Sigmoid colon (tissue), 7 donors: ENCODE measurements around the gene CASZ1. TPM values are rescaled to one million over a fixed set of nuclear protein-coding genes. Genes with fewer than 3 reads are reported as not detected.

Source experiments
- DNase-seq: peaks from one replicate; pipeline ENCODE4 v3.0.0-alpha.2; 2019
- H3K27ac ChIP-seq, 4 donors: fragments of 200-600 bp; sonication (generic); one replicate each; pipeline ENCODE4 v1.5.1; 2016 to 2019; ENCODE audit warnings: mild to moderate bottlenecking in 1 of 4
- H3K27me3 ChIP-seq, 3 donors: fragments of 200-600 bp; sonication (generic); one replicate each; pipeline ENCODE4 v1.5.1; 2019; ENCODE audit warnings: mild to moderate bottlenecking in 1 of 3
- H3K36me3 ChIP-seq, 4 donors: fragments of 200-600 bp; sonication (generic); one replicate each; pipeline ENCODE4 v1.5.1; 2016 to 2019
- H3K4me1 ChIP-seq, 4 donors: fragments of 200-600 bp; sonication (generic); one replicate each; pipeline ENCODE4 v1.5.1; 2017 to 2019
- H3K4me3 ChIP-seq, 4 donors: fragments of 200-600 bp; sonication (generic); one replicate each; pipeline ENCODE4 v1.5.1; 2017 to 2019; ENCODE audit warnings: mild to moderate bottlenecking in 2 of 4, moderate library complexity in 1 of 4
- H3K9me3 ChIP-seq, 4 donors: fragments of 200-600 bp in 3 of 4; sonication (generic) in 3 of 4; one replicate each; pipeline versions ENCODE4 v1.5.1 to v1.6.1; 2013 to 2019
- EP300 ChIP-seq, 4 donors: sonication (generic); formaldehyde crosslinking; IDR thresholded peaks; one replicate each; pipeline ENCODE4 v1.6.1; 2017; ENCODE audit warnings: antibody characterized with exemption in 4 of 4
- POLR2A ChIP-seq, 2 donors: fragments of 450-650 bp; IDR thresholded peaks; one replicate each; pipeline ENCODE4 v1.6.1; 2016; ENCODE audit warnings: antibody characterized with exemption in 2 of 2, mild to moderate bottlenecking in 2 of 2, moderate library complexity in 2 of 2
- POLR2AphosphoS5 ChIP-seq, 4 donors: sonication (generic); formaldehyde crosslinking; IDR thresholded peaks; one replicate each; pipeline ENCODE4 v1.6.1; 2017; ENCODE audit warnings: antibody characterized with exemption in 4 of 4
- WGBS, 2 donors: extraction: QIAGEN DNeasy Blood & Tissue Kit; methylation state at CpG; one replicate each; pipeline ENCODE4 v1.1.7; 2013; 5-methylcytosine and 5-hydroxymethylcytosine counted together
- intact Hi-C: fragments of 100-400 bp; cut with DNase I; formaldehyde crosslinking; loops from one replicate; pipeline ENCODE4 v1.15.1; 2023
- polyA plus RNA-seq, 3 donors: library from polyadenylated mRNA; stranded (reverse); fragments of 200-250 nt; gene quantifications; one replicate each; pipeline ENCODE4 v1.2.3, GENCODE V29; 2013
- total RNA-seq, 4 donors: library from RNA; depleted of rRNA; stranded (reverse); fragments of >200 nt; gene quantifications; one replicate each; pipeline ENCODE4 v1.1.0, GENCODE V29; 2016
- TF ChIP-seq, protein P1 (sequence below), 4 experiments: fragments of 450-650 bp in 3 of 4; fragments of 200-600 bp in 1 of 4; IDR thresholded peaks; one replicate each; pipeline ENCODE4 v1.5.1; 2016 to 2019; ENCODE audit warnings: antibody characterized with exemption in 4 of 4, mild to moderate bottlenecking in 3 of 4, moderate library complexity in 2 of 4
- donor health status: healthy with polysubstance abuse.
- donor health status: Bipolar disorder and iron deficiency.
- donor health status: healthy.

CASZ1 gene
- total and polyA plus RNA-seq, 7 donors = 4.2 to 47.9 (median 23.6) TPM

DNA sequence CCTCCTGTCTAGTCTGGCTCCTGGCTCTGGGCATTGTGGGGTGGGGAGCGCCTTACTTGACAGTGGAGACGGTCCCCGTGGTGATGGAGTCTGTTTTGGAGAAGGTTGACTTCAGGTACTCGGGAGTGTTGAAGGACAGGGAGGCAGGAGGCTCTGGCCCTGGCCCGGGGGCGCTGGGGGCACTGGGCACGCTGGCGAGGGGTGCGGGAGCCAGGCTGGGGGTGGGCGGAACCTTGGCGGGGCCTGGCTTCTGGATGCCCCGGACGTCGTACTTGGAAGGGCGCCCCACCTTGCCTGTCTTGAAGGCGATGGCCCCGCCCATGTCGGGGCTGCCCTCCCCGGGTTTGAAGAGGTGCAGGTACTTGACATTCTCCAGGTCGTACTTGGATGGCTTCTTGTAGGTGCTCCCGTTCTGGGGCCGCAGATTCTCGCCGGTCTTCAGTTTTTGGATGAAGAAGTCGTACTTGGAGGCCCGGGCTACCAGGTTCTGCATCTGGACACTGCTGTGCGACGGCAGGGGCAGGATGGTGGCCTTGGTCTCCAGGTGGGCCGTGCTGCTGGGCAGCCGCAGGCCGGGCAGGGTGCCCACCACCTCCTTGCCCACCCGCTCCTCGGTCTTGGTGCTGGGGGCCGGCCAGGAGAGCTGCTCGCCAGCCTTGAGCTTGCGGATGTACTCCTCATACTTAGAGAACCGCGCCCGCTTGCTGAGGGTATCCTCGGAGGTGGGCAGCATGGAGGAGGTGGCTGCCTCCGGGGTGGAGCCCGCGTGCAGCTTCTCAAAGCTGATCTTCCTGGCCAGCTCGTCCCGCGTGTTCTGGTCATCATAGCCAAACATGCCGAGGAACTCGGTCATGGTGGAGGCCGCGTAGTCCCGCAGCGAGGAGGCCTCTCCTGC lies 136.6 kb downstream of the CASZ1 start:
- peaks cover 6 to 26% (median 12%) of the 10 kb centered on the region in 4 donors for H3K36me3 ChIP-seq
- intact Hi-C loops = loop anchor here (2.0 kb wide), 1 partner anchor 31 kb away; no protein-coding TSS in a partner anchor
- peak overlapping the region in 3 of 4 donors; percentile 91 to 98 (median 96) for H3K27ac ChIP-seq
- no peaks in the 10 kb centered on the region for H3K9me3 ChIP-seq
- no peak for DNase-seq
- no peak for TF ChIP-seq POLR2AphosphoS5 (IDR thresholded peaks at IDR 0.05)
- no peak for TF ChIP-seq POLR2A (IDR thresholded peaks at IDR 0.05)
- TF ChIP-seq, protein P1, sequence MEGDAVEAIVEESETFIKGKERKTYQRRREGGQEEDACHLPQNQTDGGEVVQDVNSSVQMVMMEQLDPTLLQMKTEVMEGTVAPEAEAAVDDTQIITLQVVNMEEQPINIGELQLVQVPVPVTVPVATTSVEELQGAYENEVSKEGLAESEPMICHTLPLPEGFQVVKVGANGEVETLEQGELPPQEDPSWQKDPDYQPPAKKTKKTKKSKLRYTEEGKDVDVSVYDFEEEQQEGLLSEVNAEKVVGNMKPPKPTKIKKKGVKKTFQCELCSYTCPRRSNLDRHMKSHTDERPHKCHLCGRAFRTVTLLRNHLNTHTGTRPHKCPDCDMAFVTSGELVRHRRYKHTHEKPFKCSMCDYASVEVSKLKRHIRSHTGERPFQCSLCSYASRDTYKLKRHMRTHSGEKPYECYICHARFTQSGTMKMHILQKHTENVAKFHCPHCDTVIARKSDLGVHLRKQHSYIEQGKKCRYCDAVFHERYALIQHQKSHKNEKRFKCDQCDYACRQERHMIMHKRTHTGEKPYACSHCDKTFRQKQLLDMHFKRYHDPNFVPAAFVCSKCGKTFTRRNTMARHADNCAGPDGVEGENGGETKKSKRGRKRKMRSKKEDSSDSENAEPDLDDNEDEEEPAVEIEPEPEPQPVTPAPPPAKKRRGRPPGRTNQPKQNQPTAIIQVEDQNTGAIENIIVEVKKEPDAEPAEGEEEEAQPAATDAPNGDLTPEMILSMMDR (IDR thresholded peaks at IDR 0.05) = no peak
- no peak for TF ChIP-seq EP300 (IDR thresholded peaks at IDR 0.05)
- H3K27me3 ChIP-seq = no peaks in the 10 kb centered on the region
- WGBS, 2 donors = 92 to 95% methylated on average over 52 of the region's 52 CpGs
- peaks cover 0 to 98% (median 80%) of the 10 kb centered on the region in 4 donors for H3K4me1 ChIP-seq
- no peak overlapping the region for H3K4me3 ChIP-seq

DNA sequence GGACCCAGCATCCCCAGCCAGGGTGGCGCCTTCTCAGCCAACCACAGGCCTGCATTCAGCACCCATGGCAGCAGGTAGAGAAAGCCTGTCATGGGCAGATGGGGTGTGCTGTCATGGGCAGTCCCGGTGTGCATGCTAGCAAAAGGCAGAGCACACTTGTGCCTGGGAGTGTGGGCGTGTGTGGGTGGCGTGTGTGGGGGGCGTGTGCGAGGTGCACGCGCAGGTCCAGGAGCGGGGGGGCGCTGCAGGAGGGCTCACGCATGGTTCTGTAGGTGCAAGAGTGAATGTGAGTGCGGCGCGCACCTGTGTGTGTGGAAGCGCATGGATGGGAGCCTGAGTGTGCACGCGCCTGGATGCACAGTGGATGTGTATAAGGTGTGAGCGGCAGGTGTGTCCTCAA lies 137.2 kb downstream of the CASZ1 start:
- peak overlapping the region; percentile 81 to 98 (median 94) for H3K27ac ChIP-seq
- H3K27me3 ChIP-seq = no peaks in the 10 kb centered on the region
- 95% methylated on average over 18 of the region's 18 CpGs for WGBS, 2 donors
- TF ChIP-seq, protein P1 (IDR thresholded peaks at IDR 0.05) = no peak
- no peak for TF ChIP-seq POLR2AphosphoS5 (IDR thresholded peaks at IDR 0.05)
- TF ChIP-seq POLR2A (IDR thresholded peaks at IDR 0.05) = no peak
- no peak for TF ChIP-seq EP300 (IDR thresholded peaks at IDR 0.05)
- peaks cover 0 to 98% (median 80%) of the 10 kb centered on the region in 4 donors for H3K4me1 ChIP-seq
- H3K9me3 ChIP-seq = no peaks in the 10 kb centered on the region
- DNase-seq = no peak
- peaks cover 5 to 23% (median 7%) of the 10 kb centered on the region in 4 donors for H3K36me3 ChIP-seq
- no peak overlapping the region for H3K4me3 ChIP-seq
- intact Hi-C loops = loop anchor here (2.0 kb wide), 1 partner anchor 32 kb away; no protein-coding TSS in a partner anchor

DNA sequence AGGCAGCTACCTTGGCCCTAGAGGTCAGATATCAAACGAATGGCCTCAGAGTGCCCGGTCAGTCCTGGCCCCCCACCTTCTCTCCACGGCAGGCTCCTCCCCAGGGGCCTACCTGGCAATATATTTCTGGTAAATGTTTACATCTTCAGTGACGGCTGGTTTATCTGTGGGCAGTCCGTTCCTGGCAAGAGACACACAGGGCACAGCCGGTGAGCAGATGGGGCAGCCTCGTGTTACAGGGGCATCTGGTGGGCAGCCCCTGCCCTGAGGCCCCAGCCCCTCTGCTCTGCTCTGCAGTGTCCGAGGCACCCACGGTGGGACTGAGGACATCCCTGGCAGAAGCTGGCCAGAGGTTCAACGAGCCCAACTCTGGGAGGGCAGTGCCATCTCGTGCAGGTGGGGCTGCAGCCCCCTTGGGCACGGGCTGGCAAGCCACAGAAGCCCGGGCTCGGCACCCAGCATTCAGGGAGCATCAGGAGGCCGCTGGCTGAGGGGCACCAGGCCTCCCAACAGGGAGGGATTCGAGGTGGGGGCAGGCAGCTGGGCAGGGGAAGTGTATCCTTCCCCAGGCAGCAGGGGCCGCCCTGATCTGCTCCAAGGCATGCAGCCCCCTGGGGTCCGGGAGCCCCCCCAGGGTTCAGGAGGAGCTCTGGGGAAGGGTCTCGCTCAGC lies 137.9 kb downstream of the CASZ1 start:
- DNase-seq = no peak
- Histone ChIP-seq H3K27me3 (no peaks in the 10 kb centered on the region), H3K36me3 (peaks cover 5 to 26% (median 12%) of the 10 kb centered on the region in 4 donors), H3K4me1 (peaks cover 0 to 98% (median 80%) of the 10 kb centered on the region in 4 donors), H3K9me3 (no peaks in the 10 kb centered on the region), H3K4me3 (peak overlapping the region in 1 of 4 donors; percentile 2), H3K27ac (peak overlapping the region; percentile 81 to 98 (median 94))
- WGBS, 2 donors = 84 to 88% methylated on average over 19 of the region's 19 CpGs
- peak in 3 of 4 donors; percentile 16 to 52 (median 29) for TF ChIP-seq POLR2AphosphoS5 (IDR thresholded peaks at IDR 0.05)
- TF ChIP-seq, protein P1 (IDR thresholded peaks at IDR 0.05) = no peak
- intact Hi-C loops = loop anchor here (2.0 kb wide), 1 partner anchor 32 kb away; no protein-coding TSS in a partner anchor

DNA sequence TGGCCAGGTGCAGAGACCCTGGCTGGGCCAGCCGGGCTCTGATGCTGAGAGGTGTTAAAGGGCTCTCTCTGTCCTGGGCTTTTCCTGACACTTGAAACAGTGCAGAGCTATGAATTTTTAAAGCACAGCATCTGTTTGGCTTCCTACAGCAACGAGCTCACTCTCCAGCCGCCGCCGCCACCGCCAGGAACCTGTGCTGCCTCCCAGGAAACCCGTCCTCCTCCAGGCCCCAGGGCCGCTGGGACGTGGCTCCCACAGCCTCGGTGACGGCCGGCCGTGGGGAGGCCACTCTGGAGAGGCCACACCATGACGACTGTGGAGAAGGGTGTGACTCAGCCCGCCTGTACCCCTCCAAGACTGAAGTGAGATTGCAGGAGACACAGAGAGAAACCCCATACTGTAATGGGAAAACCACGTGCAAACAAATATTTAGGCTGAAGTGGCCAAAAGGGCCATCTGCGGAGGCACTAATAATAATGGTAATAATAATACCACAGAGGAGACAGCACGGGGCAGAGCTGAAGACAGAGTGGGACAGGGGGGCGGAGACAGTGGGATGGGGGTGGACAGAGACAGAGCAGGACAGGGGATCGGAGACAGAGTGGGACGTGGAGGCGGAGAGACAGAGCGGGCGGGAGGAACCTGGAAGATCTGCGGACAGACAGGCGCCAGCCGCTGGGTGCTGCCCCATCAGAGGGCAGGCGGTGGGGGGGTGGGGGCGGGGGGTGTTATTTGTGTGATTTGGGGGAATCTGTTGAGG lies 139.2 kb downstream of the CASZ1 start:
- no peak for TF ChIP-seq POLR2A (IDR thresholded peaks at IDR 0.05)
- TF ChIP-seq EP300 (IDR thresholded peaks at IDR 0.05) = peak in 1 of 4 donors; percentile 28
- TF ChIP-seq, protein P1 (IDR thresholded peaks at IDR 0.05) = no peak
- peak; percentile 29 to 81 (median 67) for TF ChIP-seq POLR2AphosphoS5 (IDR thresholded peaks at IDR 0.05)
- H3K4me3 ChIP-seq = no peak overlapping the region
- peaks cover 5 to 36% (median 19%) of the 10 kb centered on the region in 4 donors for H3K36me3 ChIP-seq
- H3K4me1 ChIP-seq = peaks cover 0 to 98% (median 81%) of the 10 kb centered on the region in 4 donors
- 84 to 88% methylated on average over 29 of the region's 29 CpGs for WGBS, 2 donors
- H3K27ac ChIP-seq = peak overlapping the region; percentile 81 to 98 (median 94)
- intact Hi-C loops = no loop called here
- no peaks in the 10 kb centered on the region for H3K9me3 ChIP-seq
- H3K27me3 ChIP-seq = no peaks in the 10 kb centered on the region
- DNase-seq = no peak
